ENCODE measurements around the gene TWNK. TPM values are rescaled to one million over a fixed set of nuclear protein-coding genes. Genes with fewer than 3 reads are reported as not detected.

Gene TWNK
- total and polyA plus RNA-seq, 10 of the 15 experiments (the other 5 are each of a cell fraction or from before 2014, with no cell fraction given) = 13.6 to 32.8 (median 18.0) TPM

- in situ Hi-C loops (cut with MboI) (no loop called here), intact Hi-C loops (cut with micrococcal nuclease; ENCODE audit: unreplicated experiment) (loop anchor here (1.0 kb wide), 1 partner anchor 45 kb away; no protein-coding TSS in a partner anchor)
- H4K20me1 ChIP-seq (ENCODE audit: control insufficient read depth, insufficient read depth) = no peaks in the 10 kb centered on the region
- FAIRE-seq = no peak
- H3K79me2 ChIP-seq (ENCODE audit: control insufficient read depth, insufficient read depth, low read length) = no peaks in the 10 kb centered on the region
- H3K4me2 ChIP-seq (ENCODE audit: control insufficient read depth, insufficient read depth) = peak overlapping the region; percentile 87
- ChIA-PET POLR2A (interaction anchor here (2.3 kb wide), 1 partner anchor 17 kb away, joined by 6 read pairs; no protein-coding TSS in a partner anchor), RAD21 (ENCODE audit: unreplicated experiment) (interaction anchor here (0.9 kb wide), 1 partner anchor 46 kb away, joined by 3 read pairs; no protein-coding TSS in a partner anchor), SMC1A (ENCODE audit: uncharacterized antibody, unreplicated experiment) (interaction anchor here (1.4 kb wide), 1 partner anchor 12 kb away, joined by 4 read pairs; no protein-coding TSS in a partner anchor), CTCF (interaction anchor here (0.6 to 4.6 kb wide), 5 partner anchors 10 to 173 kb away, joined by 3 to 29 read pairs (median 5); no protein-coding TSS in a partner anchor)
- peaks cover 3% of the 10 kb centered on the region; the same call in 1 of the 2 replicates for H3K4me1 ChIP-seq (ENCODE audit: control insufficient read depth, insufficient read depth, low read length)
- no TSS peak for BruUV-seq (replicated peaks)
- ATAC-seq = peak; percentile 22
- no peaks in the 10 kb centered on the region for H3K27me3 ChIP-seq (replicated peaks in 1 of 2; ENCODE audit: control insufficient read depth in 2 of 2, insufficient read depth in 2 of 2, low read length in 1 of 2)
- no peak overlapping the region for H3K27ac ChIP-seq (ENCODE audit: control insufficient read depth, insufficient read depth)
- H3K9ac ChIP-seq (ENCODE audit: control insufficient read depth, insufficient read depth, low read length) = no peak overlapping the region
- H3K9me3 ChIP-seq (replicated peaks; ENCODE audit: control insufficient read depth, insufficient read depth, low read length) = no peaks in the 10 kb centered on the region
- H2AFZ ChIP-seq (ENCODE audit: control insufficient read depth, low read depth, low read length) = peak overlapping the region; percentile 62
- 39% methylated on average over 9 of the region's 9 CpGs for WGBS (ENCODE audit: insufficient coverage, insufficient replicate concordance, low lambda C conversion rate, missing lambda C conversion rate)
- DNase-seq (ENCODE audit: low read depth, low spot score) = no peak
- H3K4me3 ChIP-seq = peak overlapping the region; percentile 50; the same call in 1 of the 2 replicates
- H3K36me3 ChIP-seq (ENCODE audit: control insufficient read depth in 2 of 2, insufficient read depth in 2 of 2, low read length in 1 of 2) = peaks cover 2 to 4% of the 10 kb centered on the region in 2 experiments; a peak in 3 of 4 replicates
- TF ChIP-seq TARDBP (IDR thresholded peaks at IDR 0.05; ENCODE audit: borderline replicate concordance) = no peak
- TF ChIP-seq RB1 (IDR thresholded peaks at IDR 0.05; ENCODE audit: borderline replicate concordance) = no peak
- TF ChIP-seq HDGF (IDR thresholded peaks at IDR 0.05) = no peak
- TF ChIP-seq GABPA (IDR thresholded peaks at IDR 0.05; ENCODE audit: low read depth) = no peak
- TF ChIP-seq IRF4 (IDR thresholded peaks at IDR 0.05; ENCODE audit: low read depth, low read length) = no peak
- TF ChIP-seq, protein P1, sequence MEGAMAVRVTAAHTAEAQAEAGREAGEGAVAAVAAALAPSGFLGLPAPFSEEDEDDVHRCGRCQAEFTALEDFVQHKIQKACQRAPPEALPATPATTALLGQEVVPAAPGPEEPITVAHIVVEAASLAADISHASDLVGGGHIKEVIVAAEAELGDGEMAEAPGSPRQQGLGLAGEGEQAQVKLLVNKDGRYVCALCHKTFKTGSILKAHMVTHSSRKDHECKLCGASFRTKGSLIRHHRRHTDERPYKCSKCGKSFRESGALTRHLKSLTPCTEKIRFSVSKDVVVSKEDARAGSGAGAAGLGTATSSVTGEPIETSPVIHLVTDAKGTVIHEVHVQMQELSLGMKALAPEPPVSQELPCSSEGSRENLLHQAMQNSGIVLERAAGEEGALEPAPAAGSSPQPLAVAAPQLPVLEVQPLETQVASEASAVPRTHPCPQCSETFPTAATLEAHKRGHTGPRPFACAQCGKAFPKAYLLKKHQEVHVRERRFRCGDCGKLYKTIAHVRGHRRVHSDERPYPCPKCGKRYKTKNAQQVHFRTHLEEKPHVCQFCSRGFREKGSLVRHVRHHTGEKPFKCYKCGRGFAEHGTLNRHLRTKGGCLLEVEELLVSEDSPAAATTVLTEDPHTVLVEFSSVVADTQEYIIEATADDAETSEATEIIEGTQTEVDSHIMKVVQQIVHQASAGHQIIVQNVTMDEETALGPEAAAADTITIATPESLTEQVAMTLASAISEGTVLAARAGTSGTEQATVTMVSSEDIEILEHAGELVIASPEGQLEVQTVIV (IDR thresholded peaks at IDR 0.05; ENCODE audit: borderline replicate concordance, partially characterized antibody) = no peak
- TF ChIP-seq SRF (IDR thresholded peaks at IDR 0.05; ENCODE audit: low read depth in 2 of 2, low read length in 2 of 2) = no peak
- no peak for TF ChIP-seq ZNF622 (IDR thresholded peaks at IDR 0.05)
- no peak for TF ChIP-seq MTA2 (IDR thresholded peaks at IDR 0.05; ENCODE audit: low read depth)
- no peak for TF ChIP-seq BACH1 (IDR thresholded peaks at IDR 0.05; ENCODE audit: borderline replicate concordance)
- TF ChIP-seq NFIC (IDR thresholded peaks at IDR 0.05; ENCODE audit: low read depth, low read length) = no peak
- no peak for TF ChIP-seq RBBP5 (conservative IDR thresholded peaks at IDR 0.05)
- no peak for TF ChIP-seq SIX5 (IDR thresholded peaks at IDR 0.05; ENCODE audit: low read depth, low read length, severe bottlenecking)
- no peak for TF ChIP-seq SMC3 (IDR thresholded peaks at IDR 0.05; ENCODE audit: borderline replicate concordance, low read length)
- TF ChIP-seq ZBTB33 (IDR thresholded peaks at IDR 0.05) = no peak
- TF ChIP-seq, protein P2, sequence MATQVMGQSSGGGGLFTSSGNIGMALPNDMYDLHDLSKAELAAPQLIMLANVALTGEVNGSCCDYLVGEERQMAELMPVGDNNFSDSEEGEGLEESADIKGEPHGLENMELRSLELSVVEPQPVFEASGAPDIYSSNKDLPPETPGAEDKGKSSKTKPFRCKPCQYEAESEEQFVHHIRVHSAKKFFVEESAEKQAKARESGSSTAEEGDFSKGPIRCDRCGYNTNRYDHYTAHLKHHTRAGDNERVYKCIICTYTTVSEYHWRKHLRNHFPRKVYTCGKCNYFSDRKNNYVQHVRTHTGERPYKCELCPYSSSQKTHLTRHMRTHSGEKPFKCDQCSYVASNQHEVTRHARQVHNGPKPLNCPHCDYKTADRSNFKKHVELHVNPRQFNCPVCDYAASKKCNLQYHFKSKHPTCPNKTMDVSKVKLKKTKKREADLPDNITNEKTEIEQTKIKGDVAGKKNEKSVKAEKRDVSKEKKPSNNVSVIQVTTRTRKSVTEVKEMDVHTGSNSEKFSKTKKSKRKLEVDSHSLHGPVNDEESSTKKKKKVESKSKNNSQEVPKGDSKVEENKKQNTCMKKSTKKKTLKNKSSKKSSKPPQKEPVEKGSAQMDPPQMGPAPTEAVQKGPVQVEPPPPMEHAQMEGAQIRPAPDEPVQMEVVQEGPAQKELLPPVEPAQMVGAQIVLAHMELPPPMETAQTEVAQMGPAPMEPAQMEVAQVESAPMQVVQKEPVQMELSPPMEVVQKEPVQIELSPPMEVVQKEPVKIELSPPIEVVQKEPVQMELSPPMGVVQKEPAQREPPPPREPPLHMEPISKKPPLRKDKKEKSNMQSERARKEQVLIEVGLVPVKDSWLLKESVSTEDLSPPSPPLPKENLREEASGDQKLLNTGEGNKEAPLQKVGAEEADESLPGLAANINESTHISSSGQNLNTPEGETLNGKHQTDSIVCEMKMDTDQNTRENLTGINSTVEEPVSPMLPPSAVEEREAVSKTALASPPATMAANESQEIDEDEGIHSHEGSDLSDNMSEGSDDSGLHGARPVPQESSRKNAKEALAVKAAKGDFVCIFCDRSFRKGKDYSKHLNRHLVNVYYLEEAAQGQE (IDR thresholded peaks at IDR 0.05; ENCODE audit: low read depth, low read length) = no peak
- TF ChIP-seq POLR2AphosphoS5 (IDR thresholded peaks at IDR 0.05; ENCODE audit: low read length) = no peak
Measured at GRCh38 chr10:100968863-100969186, 18.5 kb upstream of the TWNK start.
